SH-SY5Y (cell line): ENCODE measurements around the gene NEURL4.

Source experiments
- GATA2 ChIP-seq: IDR thresholded peaks from 2 replicates; pipeline ENCODE4 v1.6.1; 2011; ENCODE audit warnings: mild to moderate bottlenecking, low read depth, low read length
- GATA3 ChIP-seq: IDR thresholded peaks from 2 replicates; pipeline ENCODE4 v1.6.1; 2011; ENCODE audit warnings: low read depth, mild to moderate bottlenecking, low read length, moderate library complexity

NEURL4 gene

DNA sequence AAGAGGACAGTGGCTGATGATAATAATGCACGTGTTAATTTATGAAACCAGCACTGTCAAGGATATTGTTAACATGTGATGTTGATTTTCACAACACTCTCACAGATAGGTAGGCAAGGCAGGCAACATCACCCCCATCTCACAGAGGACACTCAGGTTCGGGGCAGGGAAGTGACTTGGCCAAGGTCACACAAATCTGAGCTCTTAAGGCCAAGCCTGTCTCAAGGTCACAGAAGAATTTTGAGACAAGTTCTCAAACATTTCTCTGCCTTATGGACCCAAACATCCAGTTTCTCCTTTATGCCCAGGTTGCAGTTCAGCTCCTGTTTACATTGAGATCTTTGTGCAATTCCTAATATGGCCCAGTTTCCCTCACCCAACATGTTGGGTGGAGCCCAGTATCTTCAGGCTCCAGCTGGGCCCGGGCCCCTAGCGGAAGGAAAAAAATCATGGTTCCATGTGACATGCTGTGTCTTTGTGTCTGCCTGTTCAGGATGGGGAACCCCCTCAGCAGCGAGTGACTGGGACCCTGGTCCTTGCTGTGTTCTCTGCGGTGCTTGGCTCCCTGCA is 46.3 kb downstream of the NEURL4 start:
- TF ChIP-seq GATA3 = no peak
- no peak for TF ChIP-seq GATA2

DNA sequence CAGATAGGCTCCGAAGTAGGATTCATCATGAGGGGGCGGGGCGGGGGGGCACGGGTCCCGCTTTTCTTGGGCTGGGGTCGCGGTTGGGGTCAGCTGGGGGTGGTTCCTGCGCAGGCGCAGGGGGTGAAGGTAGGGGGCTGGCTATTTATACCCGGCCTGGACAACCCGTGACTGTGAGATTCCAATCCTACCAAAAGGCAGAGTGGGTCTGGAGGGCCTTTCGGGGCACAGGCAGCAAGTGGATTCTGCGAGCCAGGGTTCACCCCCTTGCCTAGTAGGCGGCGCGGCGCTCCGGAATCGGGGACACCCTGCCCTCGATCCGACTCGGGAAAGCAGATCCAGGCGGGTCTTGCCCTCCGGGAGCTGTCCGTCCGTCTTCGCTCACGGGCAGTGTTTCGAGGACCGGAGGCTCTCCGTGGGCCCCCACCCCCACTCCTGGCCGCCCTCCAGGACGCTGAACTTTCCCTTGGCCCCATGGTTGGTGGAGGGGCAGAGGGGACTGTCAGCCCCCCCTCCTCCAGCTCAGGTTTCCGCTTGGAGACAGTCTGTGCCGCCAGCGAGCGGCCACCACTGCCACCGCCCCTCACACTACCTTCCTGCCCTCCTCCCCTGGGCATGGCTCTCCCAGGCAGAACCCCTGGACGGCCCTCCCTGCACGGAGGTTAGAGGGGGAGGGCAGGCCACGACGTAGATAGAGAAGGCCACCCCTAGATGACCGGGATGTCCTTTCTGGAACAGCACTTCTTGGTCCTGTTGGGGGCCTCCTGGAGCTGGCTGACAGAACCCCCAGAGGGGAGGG is 47.0 kb downstream of the NEURL4 start:
- TF ChIP-seq GATA3 (no peak), GATA2 (no peak)

DNA sequence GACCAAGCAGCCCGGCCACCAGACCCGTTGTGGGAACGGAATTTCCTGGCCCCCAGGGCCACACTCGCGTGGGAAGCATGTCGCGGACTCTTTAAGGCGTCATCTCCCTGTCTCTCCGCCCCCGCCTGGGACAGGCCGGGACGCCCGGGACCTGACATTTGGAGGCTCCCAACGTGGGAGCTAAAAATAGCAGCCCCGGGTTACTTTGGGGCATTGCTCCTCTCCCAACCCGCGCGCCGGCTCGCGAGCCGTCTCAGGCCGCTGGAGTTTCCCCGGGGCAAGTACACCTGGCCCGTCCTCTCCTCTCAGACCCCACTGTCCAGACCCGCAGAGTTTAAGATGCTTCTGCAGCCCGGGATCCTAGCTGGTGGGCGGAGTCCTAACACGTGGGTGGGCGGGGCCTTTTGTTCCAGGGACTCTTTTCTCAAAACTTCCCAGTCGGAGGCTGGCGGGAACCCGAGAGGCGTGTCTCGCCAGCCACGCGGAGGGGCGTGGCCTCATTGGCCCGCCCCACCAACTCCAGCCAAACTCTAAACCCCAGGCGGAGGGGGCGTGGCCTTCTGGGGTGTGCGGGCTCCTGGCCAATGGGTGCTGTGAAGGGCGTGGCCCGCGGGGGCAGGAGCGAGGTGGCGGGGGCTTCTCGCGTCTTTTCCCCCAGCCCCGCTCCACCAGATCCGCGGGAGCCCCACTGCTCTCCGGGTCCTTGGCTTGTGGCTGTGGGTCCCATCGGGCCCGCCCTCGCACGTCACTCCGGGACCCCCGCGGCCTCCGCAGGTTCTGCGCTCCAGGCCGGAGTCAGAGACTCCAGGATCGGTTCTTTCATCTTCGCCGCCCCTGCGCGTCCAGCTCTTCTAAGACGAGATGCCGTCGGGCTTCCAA is 47.8 kb downstream of the NEURL4 start, which contains the start of gene SLC2A4:
Gene SLC2A4, plus strand, starts transcription at position 645 of the 879 bp plus-strand sequence. Its CDS starts 217 bp downstream, at position 862.
- no peak for TF ChIP-seq GATA3

DNA sequence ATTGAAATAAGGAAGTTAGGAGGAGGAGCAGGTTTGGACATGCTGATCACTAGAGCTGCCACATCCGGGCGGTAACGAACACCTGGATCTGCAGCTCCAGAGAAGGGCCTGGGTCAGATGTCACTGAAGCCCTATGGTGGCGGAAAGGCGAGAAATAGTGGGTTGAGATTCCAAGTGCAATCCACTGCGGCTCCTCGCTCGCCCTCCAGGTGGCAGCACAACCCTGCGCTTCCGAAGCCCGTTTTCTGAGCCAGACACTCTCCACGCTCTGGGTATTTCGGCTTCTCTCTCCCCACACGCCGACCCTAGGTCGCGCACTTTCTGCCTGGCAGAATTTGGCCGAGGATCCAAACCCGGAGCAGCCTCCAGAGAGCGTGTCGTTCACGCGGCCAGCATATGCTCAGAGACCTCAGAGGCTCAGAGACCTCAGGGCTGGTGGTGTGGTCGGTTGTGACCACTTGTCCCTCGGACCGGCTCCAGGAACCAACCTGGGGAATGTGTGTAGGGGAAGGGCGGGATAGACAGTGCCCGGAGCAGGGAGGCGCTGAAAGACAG is 48.5 kb downstream of the NEURL4 start:
- no peak for TF ChIP-seq GATA3
- no peak for TF ChIP-seq GATA2

DNA sequence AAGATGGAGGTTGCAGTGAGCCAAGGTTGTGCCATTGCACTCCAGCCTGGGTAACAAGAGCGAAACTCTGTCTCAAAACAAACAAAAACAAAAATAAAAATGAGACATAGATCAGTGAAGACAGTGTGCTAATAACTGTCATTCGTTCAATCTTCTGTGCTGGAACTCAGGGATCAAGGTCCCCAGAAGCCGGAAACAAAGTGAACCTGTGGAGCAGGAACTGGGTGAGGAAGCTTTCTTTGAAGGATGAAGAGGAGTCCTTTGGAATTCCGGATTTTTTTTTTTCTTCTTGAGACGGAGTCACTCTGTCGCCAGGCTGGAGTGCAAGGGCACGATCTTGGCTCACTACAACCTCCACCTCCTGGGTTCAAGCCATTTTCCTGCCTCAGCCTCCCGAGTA is 49.7 kb downstream of the NEURL4 start:
- TF ChIP-seq GATA2 = no peak
- no peak for TF ChIP-seq GATA3

DNA sequence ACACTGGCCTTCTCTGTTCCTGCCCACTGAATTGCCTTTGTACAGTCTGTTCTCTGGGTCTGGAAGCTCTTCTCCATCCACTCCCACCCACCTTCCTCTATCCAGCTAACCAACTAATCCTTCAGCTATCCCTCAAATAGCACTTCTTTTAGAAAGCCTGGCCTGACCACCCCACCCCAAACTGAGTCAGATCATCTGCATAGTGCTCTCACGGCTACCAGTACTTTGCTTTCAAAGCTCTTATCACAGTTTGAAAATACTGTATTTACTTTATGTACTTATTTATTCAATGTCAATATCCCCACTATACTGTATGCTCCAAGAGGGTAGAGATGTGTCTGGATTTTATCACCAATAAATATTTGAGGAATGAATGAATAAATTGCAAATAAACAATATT is 62.4 kb downstream of the NEURL4 start:
- TF ChIP-seq GATA2 (no peak), GATA3 (no peak)
